ENCODE results near the gene LNPEP.

DNA sequence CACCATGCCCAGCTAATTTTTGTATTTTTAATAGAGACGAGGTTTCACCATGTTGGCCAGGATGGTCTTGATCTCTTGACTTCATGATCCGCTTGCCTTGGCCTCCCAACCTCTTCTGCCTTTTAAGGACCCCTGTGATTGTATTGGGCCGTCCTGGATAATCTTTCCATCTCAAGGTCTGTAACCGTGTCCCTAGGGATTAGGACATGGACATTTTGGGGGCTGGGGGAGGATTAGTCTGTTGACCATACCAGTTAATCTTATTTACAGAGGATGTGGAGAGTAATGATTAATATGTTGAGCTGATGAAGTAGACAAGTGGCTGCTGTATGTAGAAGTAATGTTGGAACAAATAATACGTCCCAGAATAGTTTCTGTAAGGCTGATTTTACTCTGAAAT lies 23.1 kb downstream of the LNPEP start:
- TF ChIP-seq POLR2AphosphoS5 (IDR thresholded peaks at IDR 0.05; ENCODE audit: borderline replicate concordance, low read depth, low read length) (no peak), EZH2 (IDR thresholded peaks at IDR 0.05) (no peak), FOXP2 (optimal IDR thresholded peaks at IDR 0.05; ENCODE audit: control extremely low read depth, extremely low read length, insufficient read depth) (no peak)

All from SK-N-MC (cell line).